Measurements from ENCODE around the gene LGMN.

GRCh38 chr14:92740440-92740839 is 8.0 kb downstream of the LGMN start:
- TF ChIP-seq CTCF (conservative IDR thresholded peaks at IDR 0.05; ENCODE audit: low read length) (no peak), EZH2phosphoT487 (IDR thresholded peaks at IDR 0.05; ENCODE audit: borderline replicate concordance, low read depth, low read length) (no peak)
